Measurements from ENCODE around the gene TTI1.

Gene TTI1

DNA sequence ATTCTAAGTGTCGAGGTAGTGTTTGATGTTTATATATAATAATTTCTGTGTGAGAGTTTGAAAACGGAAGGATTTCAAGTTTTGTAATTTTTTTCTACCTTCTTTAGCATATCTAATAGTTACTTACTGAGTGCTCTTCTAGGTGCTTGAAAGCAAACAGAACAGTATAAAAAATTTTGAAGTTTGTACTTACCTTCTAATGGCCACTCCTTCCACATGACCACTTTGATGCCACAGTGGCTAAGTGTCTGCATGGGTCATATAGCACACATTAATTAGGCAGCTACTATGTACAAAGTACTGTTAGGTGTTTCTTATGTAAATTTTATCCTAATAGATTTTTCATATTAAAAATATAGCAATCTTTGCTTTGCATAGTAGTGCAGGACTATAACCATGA is 21.4 kb upstream of the TTI1 start:
- TF ChIP-seq RAD21 (IDR thresholded peaks at IDR 0.05; ENCODE audit: low read depth): no peak
- no peak for TF ChIP-seq TAF1 (IDR thresholded peaks at IDR 0.05; ENCODE audit: low read depth)
- TF ChIP-seq CREB1 (IDR thresholded peaks at IDR 0.05; ENCODE audit: low read depth): no peak
- no peak for TF ChIP-seq EGR1 (IDR thresholded peaks at IDR 0.05)

GRCh38 chr20:38052870-38053269 is 19.6 kb upstream of the TTI1 start:
- TF ChIP-seq USF1 (IDR thresholded peaks at IDR 0.05) (no peak), YY1 (IDR thresholded peaks at IDR 0.05; ENCODE audit: low read depth) (no peak), EP300 (IDR thresholded peaks at IDR 0.05; ENCODE audit: borderline replicate concordance) (no peak), TCF12 (IDR thresholded peaks at IDR 0.05; ENCODE audit: low read depth) (no peak), ZBTB7A (IDR thresholded peaks at IDR 0.05; ENCODE audit: low read depth) (no peak), TAF1 (IDR thresholded peaks at IDR 0.05; ENCODE audit: low read depth) (no peak), RAD21 (IDR thresholded peaks at IDR 0.05; ENCODE audit: low read depth) (no peak), EGR1 (IDR thresholded peaks at IDR 0.05) (no peak), TEAD4 (IDR thresholded peaks at IDR 0.05) (no peak), FOXM1 (IDR thresholded peaks at IDR 0.05; ENCODE audit: borderline replicate concordance, low read depth) (no peak), CREB1 (IDR thresholded peaks at IDR 0.05; ENCODE audit: low read depth) (no peak), NFIC (IDR thresholded peaks at IDR 0.05) (no peak)

DNA sequence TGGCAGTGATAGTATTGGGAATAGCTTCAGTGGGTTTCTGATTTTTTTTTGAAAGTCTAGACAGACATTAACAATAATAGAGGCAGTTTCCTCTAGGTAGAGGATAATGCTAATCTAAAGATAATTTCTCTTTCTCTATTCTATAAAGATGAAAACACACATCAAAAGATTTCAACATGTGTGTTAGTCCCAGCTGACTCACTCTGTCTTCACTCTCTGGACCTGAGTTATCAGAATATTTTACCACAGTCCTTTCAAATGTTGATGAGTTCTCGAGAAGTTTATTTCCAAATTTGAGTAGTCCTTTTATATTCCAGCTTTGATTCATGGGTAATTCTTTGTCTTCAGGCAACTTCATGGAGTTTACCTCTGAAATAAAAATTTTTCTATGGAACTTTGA is 17.4 kb upstream of the TTI1 start:
- TF ChIP-seq CREB1 (IDR thresholded peaks at IDR 0.05; ENCODE audit: low read depth): no peak
- no peak for TF ChIP-seq ZBTB7A (IDR thresholded peaks at IDR 0.05; ENCODE audit: low read depth)
- no peak for TF ChIP-seq USF1 (IDR thresholded peaks at IDR 0.05)
- TF ChIP-seq TAF1 (IDR thresholded peaks at IDR 0.05; ENCODE audit: low read depth): no peak
- no peak for TF ChIP-seq EGR1 (IDR thresholded peaks at IDR 0.05)
- TF ChIP-seq NFIC (IDR thresholded peaks at IDR 0.05): no peak
- TF ChIP-seq FOXM1 (IDR thresholded peaks at IDR 0.05; ENCODE audit: borderline replicate concordance, low read depth): no peak
- TF ChIP-seq, protein P1, sequence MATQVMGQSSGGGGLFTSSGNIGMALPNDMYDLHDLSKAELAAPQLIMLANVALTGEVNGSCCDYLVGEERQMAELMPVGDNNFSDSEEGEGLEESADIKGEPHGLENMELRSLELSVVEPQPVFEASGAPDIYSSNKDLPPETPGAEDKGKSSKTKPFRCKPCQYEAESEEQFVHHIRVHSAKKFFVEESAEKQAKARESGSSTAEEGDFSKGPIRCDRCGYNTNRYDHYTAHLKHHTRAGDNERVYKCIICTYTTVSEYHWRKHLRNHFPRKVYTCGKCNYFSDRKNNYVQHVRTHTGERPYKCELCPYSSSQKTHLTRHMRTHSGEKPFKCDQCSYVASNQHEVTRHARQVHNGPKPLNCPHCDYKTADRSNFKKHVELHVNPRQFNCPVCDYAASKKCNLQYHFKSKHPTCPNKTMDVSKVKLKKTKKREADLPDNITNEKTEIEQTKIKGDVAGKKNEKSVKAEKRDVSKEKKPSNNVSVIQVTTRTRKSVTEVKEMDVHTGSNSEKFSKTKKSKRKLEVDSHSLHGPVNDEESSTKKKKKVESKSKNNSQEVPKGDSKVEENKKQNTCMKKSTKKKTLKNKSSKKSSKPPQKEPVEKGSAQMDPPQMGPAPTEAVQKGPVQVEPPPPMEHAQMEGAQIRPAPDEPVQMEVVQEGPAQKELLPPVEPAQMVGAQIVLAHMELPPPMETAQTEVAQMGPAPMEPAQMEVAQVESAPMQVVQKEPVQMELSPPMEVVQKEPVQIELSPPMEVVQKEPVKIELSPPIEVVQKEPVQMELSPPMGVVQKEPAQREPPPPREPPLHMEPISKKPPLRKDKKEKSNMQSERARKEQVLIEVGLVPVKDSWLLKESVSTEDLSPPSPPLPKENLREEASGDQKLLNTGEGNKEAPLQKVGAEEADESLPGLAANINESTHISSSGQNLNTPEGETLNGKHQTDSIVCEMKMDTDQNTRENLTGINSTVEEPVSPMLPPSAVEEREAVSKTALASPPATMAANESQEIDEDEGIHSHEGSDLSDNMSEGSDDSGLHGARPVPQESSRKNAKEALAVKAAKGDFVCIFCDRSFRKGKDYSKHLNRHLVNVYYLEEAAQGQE (IDR thresholded peaks at IDR 0.05; ENCODE audit: low read depth): no peak
- TF ChIP-seq TEAD4 (IDR thresholded peaks at IDR 0.05): no peak
- no peak for TF ChIP-seq TCF12 (IDR thresholded peaks at IDR 0.05; ENCODE audit: low read depth)
- TF ChIP-seq YY1 (IDR thresholded peaks at IDR 0.05; ENCODE audit: low read depth): no peak
- no peak for TF ChIP-seq EP300 (IDR thresholded peaks at IDR 0.05; ENCODE audit: borderline replicate concordance)
- TF ChIP-seq, protein P2, sequence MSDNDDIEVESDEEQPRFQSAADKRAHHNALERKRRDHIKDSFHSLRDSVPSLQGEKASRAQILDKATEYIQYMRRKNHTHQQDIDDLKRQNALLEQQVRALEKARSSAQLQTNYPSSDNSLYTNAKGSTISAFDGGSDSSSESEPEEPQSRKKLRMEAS (IDR thresholded peaks at IDR 0.05): no peak
- no peak for TF ChIP-seq CEBPB (IDR thresholded peaks at IDR 0.05)
- no peak for TF ChIP-seq RAD21 (IDR thresholded peaks at IDR 0.05; ENCODE audit: low read depth)

GRCh38 chr20:38049800-38050199 is 16.5 kb upstream of the TTI1 start:
- TF ChIP-seq YY1 (IDR thresholded peaks at IDR 0.05; ENCODE audit: low read depth) (no peak), CREB1 (IDR thresholded peaks at IDR 0.05; ENCODE audit: low read depth) (no peak), RAD21 (IDR thresholded peaks at IDR 0.05; ENCODE audit: low read depth) (no peak), FOXM1 (IDR thresholded peaks at IDR 0.05; ENCODE audit: borderline replicate concordance, low read depth) (no peak), USF1 (IDR thresholded peaks at IDR 0.05) (no peak), TEAD4 (IDR thresholded peaks at IDR 0.05) (peak; percentile 35; the same call in 1 of the 2 replicates), NFIC (IDR thresholded peaks at IDR 0.05) (no peak)

DNA sequence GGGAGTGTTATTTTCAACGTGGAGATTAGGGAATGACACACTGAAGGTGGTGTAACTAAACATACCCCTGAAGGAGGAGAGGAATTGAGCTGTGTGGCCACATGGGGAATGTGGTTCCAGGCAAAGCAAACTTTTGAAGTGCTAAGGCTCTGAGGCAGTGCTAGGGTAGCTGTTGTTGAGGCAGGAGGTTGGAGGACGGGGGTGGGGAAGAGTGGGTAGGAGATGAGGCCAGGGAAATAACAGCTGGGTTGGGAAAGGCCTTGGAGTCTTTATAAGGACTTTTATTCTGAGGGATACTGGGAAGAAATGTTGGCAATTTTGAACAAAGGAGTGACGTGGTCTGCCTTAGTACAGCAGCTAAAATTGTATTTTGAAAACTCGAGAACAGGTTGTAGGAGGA is 13.3 kb upstream of the TTI1 start:
- TF ChIP-seq, protein P1 (IDR thresholded peaks at IDR 0.05; ENCODE audit: low read depth): no peak
- TF ChIP-seq RAD21 (IDR thresholded peaks at IDR 0.05; ENCODE audit: low read depth) (no peak), EGR1 (IDR thresholded peaks at IDR 0.05) (no peak), NFIC (IDR thresholded peaks at IDR 0.05) (no peak), EP300 (IDR thresholded peaks at IDR 0.05; ENCODE audit: borderline replicate concordance) (no peak), FOXM1 (IDR thresholded peaks at IDR 0.05; ENCODE audit: borderline replicate concordance, low read depth) (no peak), TEAD4 (IDR thresholded peaks at IDR 0.05) (no peak), CEBPB (IDR thresholded peaks at IDR 0.05) (no peak), USF1 (IDR thresholded peaks at IDR 0.05) (no peak), TCF12 (IDR thresholded peaks at IDR 0.05; ENCODE audit: low read depth) (no peak), TAF1 (IDR thresholded peaks at IDR 0.05; ENCODE audit: low read depth) (no peak), ZBTB7A (IDR thresholded peaks at IDR 0.05; ENCODE audit: low read depth) (no peak), CREB1 (IDR thresholded peaks at IDR 0.05; ENCODE audit: low read depth) (no peak), YY1 (IDR thresholded peaks at IDR 0.05; ENCODE audit: low read depth) (no peak)
- TF ChIP-seq, protein P2 (IDR thresholded peaks at IDR 0.05): no peak

Measured in Ishikawa (cell line).